K562 (cell line): ENCODE results near the gene TIMM22. TPM values are rescaled to one million over a fixed set of nuclear protein-coding genes. Genes with fewer than 3 reads are reported as not detected.

Experiments
- AFF4 ChIP-seq: sonication (generic); formaldehyde crosslinking; IDR thresholded peaks from 2 replicates; pipeline ENCODE4 v1.8.0; 2023; ENCODE audit warnings: mild to moderate bottlenecking, missing genetic modification reagents
- CREB3 ChIP-seq: fragments of 450-650 bp; conservative IDR thresholded peaks from 2 replicates; pipeline ENCODE4 v1.6.1; 2016; ENCODE audit warnings: missing genetic modification characterization, low read depth, mild to moderate bottlenecking, missing compliant biosample characterization, moderate library complexity
- JUN ChIP-seq, 2 experiments: sonication (generic) in 1 of 2; formaldehyde crosslinking in 1 of 2; IDR thresholded peaks; 2 replicates each; pipeline versions ENCODE4 v1.6.1 to v1.8.0; 2012 to 2022; ENCODE audit warnings: borderline replicate concordance in 2 of 2, mild to moderate bottlenecking in 2 of 2, improper control_type of control experiment in 1 of 2, low read depth in 1 of 2, low read length in 1 of 2, missing genetic modification reagents in 1 of 2
- KLF6 ChIP-seq: fragments of 250-450 bp; sonication (Bioruptor Pico); IDR thresholded peaks from 2 replicates; pipeline ENCODE4 v1.4.0; 2020; ENCODE audit warnings: mild to moderate bottlenecking, moderate library complexity, borderline replicate concordance
- RFX5 ChIP-seq: IDR thresholded peaks from 2 replicates; pipeline ENCODE4 v1.6.1; 2011; ENCODE audit warnings: low read depth, mild to moderate bottlenecking, improper control_type of control experiment, low read length
- RNF2 ChIP-seq: sonication (generic); IDR thresholded peaks from 2 replicates; pipeline ENCODE4 v1.6.1; 2016
- WHSC1 ChIP-seq: IDR thresholded peaks from one replicate; pipeline ENCODE4 v1.6.1; 2012; ENCODE audit warnings: low read length, control low read depth, inconsistent platforms
- ZNF232 ChIP-seq: sonication (generic); formaldehyde crosslinking; IDR thresholded peaks from 2 replicates; pipeline ENCODE4 v1.8.0; 2022; ENCODE audit warnings: mild to moderate bottlenecking, missing genetic modification reagents
- polyA plus RNA-seq, 8 experiments: library from polyadenylated mRNA; depleted of rRNA in 4 of 8; stranded (reverse) in 5 of 8; unstranded in 3 of 8; fragments of >200 nt; fragmentation: Nextera tagmentation in 2 of 8; fragmentation: Illumina TruSeq in 1 of 8; extraction: Ambion mirVana in 2 of 8; extraction: Trizol in 1 of 8; gene quantifications; 2 replicates each; pipeline versions ENCODE4 v1.2.1 to v1.2.3, GENCODE V29; 2011 to 2014; ENCODE audit warnings: inconsistent platforms in 1 of 8, missing spikeins in 1 of 8
- total RNA-seq, 7 experiments: library from RNA; depleted of rRNA in 6 of 7; stranded (reverse); fragments of >200 nt in 6 of 7; fragmentation: Illumina TruSeq in 2 of 7; extraction: Trizol in 2 of 7; gene quantifications; 2 replicates each; pipeline versions ENCODE4 v1.2.1 to v1.2.3, GENCODE V29; 2011 to 2021; ENCODE audit warnings: low replicate concordance in 1 of 7
- TF ChIP-seq, protein P1 (sequence below), 2 experiments: IDR thresholded peaks in 1 of 2; conservative IDR thresholded peaks in 1 of 2; 2 replicates each; pipeline ENCODE4 v1.6.1; 2016; ENCODE audit warnings: low read depth in 2 of 2, mild to moderate bottlenecking in 1 of 2, missing compliant biosample characterization in 1 of 2, missing genetic modification characterization in 1 of 2, moderate library complexity in 1 of 2

The TIMM22 gene
- total and polyA plus RNA-seq, 9 of the 15 experiments (the other 6 are each of a cell fraction or from before 2014, with no cell fraction given), result 5.9 to 14.1 (median 10.3) TPM

DNA sequence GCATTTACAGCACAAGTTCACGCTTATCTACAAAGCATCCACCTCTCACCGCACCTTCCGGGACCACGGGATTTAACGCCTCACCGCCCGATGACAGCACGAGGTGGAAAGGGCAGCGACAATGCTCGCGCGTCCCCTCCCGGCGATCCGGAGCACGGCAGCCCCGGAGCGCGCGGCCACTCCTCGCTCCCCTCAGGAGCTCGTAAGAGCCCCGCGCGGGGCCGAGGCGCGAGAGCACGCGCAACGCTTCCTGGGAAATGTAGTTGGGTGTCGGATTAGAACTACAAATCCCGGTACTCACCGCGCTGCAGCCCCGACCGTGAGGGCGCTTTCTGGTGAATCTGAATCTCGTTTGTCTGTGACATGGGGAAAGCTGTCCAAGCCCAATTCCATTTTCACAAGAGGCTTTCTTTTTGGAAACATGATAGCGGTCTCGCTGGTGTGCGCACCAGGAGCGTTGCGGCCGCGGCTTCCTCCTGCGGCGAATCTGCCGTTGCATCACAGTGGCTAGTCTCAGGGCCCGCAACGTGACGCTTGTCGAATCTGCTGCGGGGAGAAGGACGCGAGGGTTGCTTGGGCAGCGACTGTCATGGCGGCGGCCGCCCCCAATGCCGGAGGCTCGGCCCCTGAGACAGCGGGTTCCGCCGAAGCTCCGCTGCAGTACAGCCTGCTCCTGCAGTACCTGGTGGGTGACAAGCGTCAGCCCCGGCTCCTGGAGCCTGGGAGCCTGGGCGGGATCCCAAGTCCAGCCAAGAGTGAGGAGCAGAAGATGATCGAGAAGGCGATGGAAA, at the start of gene TIMM22 (continued):
- TF ChIP-seq AFF4 (CRISPR knock-in tag) (no peak), ZNF232 (CRISPR knock-in tag) (no peak), WHSC1 (no peak), RFX5 (no peak), RNF2 (peak; percentile 55; the same call in 1 of the 2 replicates), CREB3 (tag) (peak; percentile 82; the same call in 1 of the 2 replicates), JUN (IDR thresholded peaks at IDR 0.05; ENCODE audit: borderline replicate concordance, low read depth, low read length) (peak; percentile 56; the same call in 1 of the 2 replicates), JUN (CRISPR knock-in tag; IDR thresholded peaks at IDR 0.05; ENCODE audit: borderline replicate concordance) (no peak), KLF6 (CRISPR knock-in tag) (no peak)
- TF ChIP-seq, protein P1, sequence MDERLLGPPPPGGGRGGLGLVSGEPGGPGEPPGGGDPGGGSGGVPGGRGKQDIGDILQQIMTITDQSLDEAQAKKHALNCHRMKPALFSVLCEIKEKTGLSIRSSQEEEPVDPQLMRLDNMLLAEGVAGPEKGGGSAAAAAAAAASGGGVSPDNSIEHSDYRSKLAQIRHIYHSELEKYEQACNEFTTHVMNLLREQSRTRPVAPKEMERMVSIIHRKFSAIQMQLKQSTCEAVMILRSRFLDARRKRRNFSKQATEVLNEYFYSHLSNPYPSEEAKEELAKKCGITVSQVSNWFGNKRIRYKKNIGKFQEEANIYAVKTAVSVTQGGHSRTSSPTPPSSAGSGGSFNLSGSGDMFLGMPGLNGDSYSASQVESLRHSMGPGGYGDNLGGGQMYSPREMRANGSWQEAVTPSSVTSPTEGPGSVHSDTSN (CRISPR knock-in tag; IDR thresholded peaks at IDR 0.05; ENCODE audit: low read depth), result no peak
- TF ChIP-seq, protein P1 (tag; conservative IDR thresholded peaks at IDR 0.05; ENCODE audit: low read depth), result peak; percentile 12; the same call in 1 of the 2 replicates
